Neural progenitor cell (in vitro differentiated cells): ENCODE data around the gene PLA2G15. TPM values are rescaled to one million over a fixed set of nuclear protein-coding genes. Genes with fewer than 3 reads are reported as not detected.

Experiments
- DNase-seq: peaks from one replicate; pipeline ENCODE4 v3.0.0-alpha.2; 2016; ENCODE audit warnings: low spot score
- H2AFZ ChIP-seq: fragments of 200-600 bp; sonication (generic); replicated peaks from 2 replicates; pipeline ENCODE4 v1.6.1; 2016; ENCODE audit warnings: antibody characterized with exemption
- H3F3A ChIP-seq: fragments of 200-600 bp; sonication (generic); 2 replicates; pipeline ENCODE4 v1.6.1; 2016; ENCODE audit warnings: antibody characterized with exemption, low read depth
- H3K27ac ChIP-seq: fragments of 200-600 bp; sonication (generic); 2 replicates; pipeline ENCODE4 v1.5.1; 2016; ENCODE audit warnings: mild to moderate bottlenecking
- H3K27me3 ChIP-seq: fragments of 200-600 bp; sonication (generic); 2 replicates; pipeline ENCODE4 v1.6.1; 2016; ENCODE audit warnings: mild to moderate bottlenecking, moderate library complexity
- H3K36me3 ChIP-seq: fragments of 200-600 bp; sonication (generic); 2 replicates; pipeline ENCODE4 v1.5.1; 2016
- H3K4me1 ChIP-seq: fragments of 200-600 bp; sonication (generic); 2 replicates; pipeline ENCODE4 v1.6.1; 2016; ENCODE audit warnings: mixed run types
- H3K4me2 ChIP-seq: fragments of 200-600 bp; sonication (generic); 2 replicates; pipeline ENCODE4 v1.6.1; 2016
- H3K4me3 ChIP-seq: fragments of 200-600 bp; sonication (generic); 2 replicates; pipeline ENCODE4 v1.5.1; 2016
- H3K79me2 ChIP-seq: fragments of 200-600 bp; sonication (generic); 2 replicates; pipeline ENCODE4 v1.6.1; 2016; ENCODE audit warnings: low read depth
- H3K9ac ChIP-seq: fragments of 200-600 bp; sonication (generic); 2 replicates; pipeline ENCODE4 v1.6.1; 2016
- H3K9me3 ChIP-seq: fragments of 200-600 bp; sonication (generic); 2 replicates; pipeline ENCODE4 v1.5.1; 2016; ENCODE audit warnings: low read depth
- H4K20me1 ChIP-seq: fragments of 200-600 bp; sonication (generic); 2 replicates; pipeline ENCODE4 v1.6.1; 2016; ENCODE audit warnings: low read depth
- H3K27ac Mint-ChIP-seq: 3 replicates; pipeline ENCODE4 v1.8.0; 2021; ENCODE audit warnings: mixed read lengths
- H3K27me3 Mint-ChIP-seq: 2 replicates; pipeline ENCODE4 v1.8.0; 2022; ENCODE audit warnings: low read depth, mild to moderate bottlenecking, inconsistent platforms, moderate library complexity, mixed read lengths; ENCODE audit not compliant: insufficient read depth
- H3K36me3 Mint-ChIP-seq: 3 replicates; pipeline ENCODE4 v1.8.0; 2021; ENCODE audit warnings: mixed read lengths
- H3K4me1 Mint-ChIP-seq: 3 replicates; pipeline ENCODE4 v1.8.0; 2021; ENCODE audit warnings: mixed read lengths
- H3K4me3 Mint-ChIP-seq: 3 replicates; pipeline ENCODE4 v1.8.0; 2021; ENCODE audit warnings: mild to moderate bottlenecking, moderate library complexity, mixed read lengths
- H3K9me3 Mint-ChIP-seq: 3 replicates; pipeline ENCODE4 v1.8.0; 2020; ENCODE audit warnings: mixed read lengths
- CTCF ChIP-seq: fragments of 200-600 bp; sonication (generic); IDR thresholded peaks from 2 replicates; pipeline ENCODE4 v1.5.1; 2017; ENCODE audit warnings: antibody characterized with exemption, mild to moderate bottlenecking
- EZH2 ChIP-seq: fragments of 200-600 bp; sonication (generic); IDR thresholded peaks from 2 replicates; pipeline ENCODE4 v1.6.1; 2017; ENCODE audit warnings: antibody characterized with exemption, mild to moderate bottlenecking, moderate library complexity
- EZH2phosphoT487 ChIP-seq: fragments of 200-600 bp; sonication (generic); IDR thresholded peaks from 2 replicates; pipeline ENCODE4 v1.6.1; 2017; ENCODE audit warnings: antibody characterized with exemption
- total RNA-seq: library from RNA; depleted of rRNA; stranded (reverse); fragments of >200 nt; gene quantifications from 2 replicates; pipeline ENCODE4 v1.2.3, GENCODE V29; 2015; ENCODE audit warnings: low replicate concordance

The PLA2G15 gene
- total RNA-seq, 1 donor from 2014 or later: 3.8 TPM

- Histone ChIP-seq H3K9ac (no peak overlapping the region), H3K79me2 (no peaks in the 10 kb centered on the region), H3K4me1 (peaks cover 19% of the 10 kb centered on the region), H2AFZ (no peak overlapping the region), H3F3A (peaks cover 41% of the 10 kb centered on the region), H3K27ac (no peak overlapping the region), H4K20me1 (peaks cover 21% of the 10 kb centered on the region), H3K4me2 (peak overlapping the region; percentile 81), H3K4me3 (peak overlapping the region; percentile 47), H3K36me3 (no peaks in the 10 kb centered on the region), H3K27me3 (peaks cover 41% of the 10 kb centered on the region), H3K9me3 (no peaks in the 10 kb centered on the region)
- TF ChIP-seq EZH2phosphoT487 (no peak), CTCF (no peak), EZH2 (no peak)
- H3K27ac Mint-ChIP-seq: no peak overlapping the region
- H3K27me3 Mint-ChIP-seq: peaks cover 32% of the 10 kb centered on the region
- no peak for DNase-seq
- H3K4me3 Mint-ChIP-seq: peak overlapping the region; percentile 44
- peaks cover 4% of the 10 kb centered on the region for H3K36me3 Mint-ChIP-seq
- peaks cover 14% of the 10 kb centered on the region for H3K4me1 Mint-ChIP-seq
- peaks cover 3% of the 10 kb centered on the region for H3K9me3 Mint-ChIP-seq
Measured at GRCh38 chr16:68234188-68235107, 10.7 kb upstream of the PLA2G15 start.

- Mint-ChIP-seq H3K4me1 (peaks cover 14% of the 10 kb centered on the region), H3K4me3 (peak overlapping the region; percentile 63), H3K27me3 (peaks cover 34% of the 10 kb centered on the region), H3K27ac (no peak overlapping the region), H3K36me3 (peaks cover 4% of the 10 kb centered on the region), H3K9me3 (peaks cover 3% of the 10 kb centered on the region)
- Histone ChIP-seq H3K4me3 (peak overlapping the region; percentile 47), H3K4me1 (peaks cover 19% of the 10 kb centered on the region), H3K27ac (no peak overlapping the region), H3K27me3 (peaks cover 48% of the 10 kb centered on the region), H3K9ac (no peak overlapping the region), H3K36me3 (no peaks in the 10 kb centered on the region), H3K4me2 (peak overlapping the region; percentile 81), H3F3A (peaks cover 44% of the 10 kb centered on the region), H2AFZ (no peak overlapping the region), H3K79me2 (no peaks in the 10 kb centered on the region), H4K20me1 (peaks cover 13% of the 10 kb centered on the region), H3K9me3 (no peaks in the 10 kb centered on the region)
- DNase-seq: peak; percentile 55
- TF ChIP-seq CTCF (peak; percentile 37), EZH2phosphoT487 (peak; percentile 65), EZH2 (peak; percentile 93)
Measured at GRCh38 chr16:68235108-68235886, 9.9 kb upstream of the PLA2G15 start.

GRCh38 chr16:68235887-68236136 is 9.4 kb upstream of the PLA2G15 start, which contains the start of gene ESRP2:
TSS of gene ESRP2 (minus strand) at chr16:68236127. CDS start at chr16:68236045, 82 bp downstream.
- Histone ChIP-seq H3K4me3 (peak within 1 kb of the TSS; percentile 47), H3F3A (peaks cover 44% of the 10 kb centered on the region), H3K9me3 (no peaks in the 10 kb centered on the region), H3K79me2 (no peaks in the 10 kb centered on the region), H3K27me3 (peaks cover 48% of the 10 kb centered on the region), H3K4me2 (peak within 1 kb of the TSS; percentile 81), H2AFZ (peak within 1 kb of the TSS; percentile 63), H3K27ac (no peak within 1 kb of the TSS), H3K4me1 (peaks cover 19% of the 10 kb centered on the region), H3K9ac (no peak within 1 kb of the TSS), H3K36me3 (no peaks in the 10 kb centered on the region), H4K20me1 (peaks cover 13% of the 10 kb centered on the region)
- no peak for DNase-seq
- H3K27me3 Mint-ChIP-seq: peaks cover 35% of the 10 kb centered on the region
- H3K4me3 Mint-ChIP-seq: peak within 1 kb of the TSS; percentile 84
- H3K4me1 Mint-ChIP-seq: peaks cover 14% of the 10 kb centered on the region
- no peak within 1 kb of the TSS for H3K27ac Mint-ChIP-seq
- peaks cover 4% of the 10 kb centered on the region for H3K36me3 Mint-ChIP-seq
- TF ChIP-seq EZH2 (peak; percentile 83), CTCF (no peak)
- H3K9me3 Mint-ChIP-seq: peaks cover 3% of the 10 kb centered on the region
